Suprapubic skin (tissue), 4 donors: Measurements from ENCODE around the gene CFAP97D1.

Experiments
- EP300 ChIP-seq: sonication (generic); formaldehyde crosslinking; IDR thresholded peaks from one replicate; pipeline ENCODE4 v1.6.1; 2017; ENCODE audit warnings: antibody characterized with exemption
- POLR2A ChIP-seq, 2 donors: fragments of 450-650 bp; IDR thresholded peaks; one replicate each; pipeline ENCODE4 v1.6.1; 2017; ENCODE audit warnings: antibody characterized with exemption in 2 of 2, mild to moderate bottlenecking in 2 of 2, moderate library complexity in 2 of 2
- POLR2AphosphoS5 ChIP-seq, 3 donors: sonication (generic); formaldehyde crosslinking; IDR thresholded peaks; one replicate each; pipeline ENCODE4 v1.6.1; 2017; ENCODE audit warnings: antibody characterized with exemption in 3 of 3
- TF ChIP-seq, protein P1 (sequence below), 2 donors: fragments of 200-600 bp in 1 of 2; fragments of 450-650 bp in 1 of 2; sonication (generic) in 1 of 2; IDR thresholded peaks; one replicate each; pipeline ENCODE4 v1.5.1; 2016 to 2019; ENCODE audit warnings: antibody characterized with exemption in 2 of 2, mild to moderate bottlenecking in 1 of 2, moderate library complexity in 1 of 2

DNA sequence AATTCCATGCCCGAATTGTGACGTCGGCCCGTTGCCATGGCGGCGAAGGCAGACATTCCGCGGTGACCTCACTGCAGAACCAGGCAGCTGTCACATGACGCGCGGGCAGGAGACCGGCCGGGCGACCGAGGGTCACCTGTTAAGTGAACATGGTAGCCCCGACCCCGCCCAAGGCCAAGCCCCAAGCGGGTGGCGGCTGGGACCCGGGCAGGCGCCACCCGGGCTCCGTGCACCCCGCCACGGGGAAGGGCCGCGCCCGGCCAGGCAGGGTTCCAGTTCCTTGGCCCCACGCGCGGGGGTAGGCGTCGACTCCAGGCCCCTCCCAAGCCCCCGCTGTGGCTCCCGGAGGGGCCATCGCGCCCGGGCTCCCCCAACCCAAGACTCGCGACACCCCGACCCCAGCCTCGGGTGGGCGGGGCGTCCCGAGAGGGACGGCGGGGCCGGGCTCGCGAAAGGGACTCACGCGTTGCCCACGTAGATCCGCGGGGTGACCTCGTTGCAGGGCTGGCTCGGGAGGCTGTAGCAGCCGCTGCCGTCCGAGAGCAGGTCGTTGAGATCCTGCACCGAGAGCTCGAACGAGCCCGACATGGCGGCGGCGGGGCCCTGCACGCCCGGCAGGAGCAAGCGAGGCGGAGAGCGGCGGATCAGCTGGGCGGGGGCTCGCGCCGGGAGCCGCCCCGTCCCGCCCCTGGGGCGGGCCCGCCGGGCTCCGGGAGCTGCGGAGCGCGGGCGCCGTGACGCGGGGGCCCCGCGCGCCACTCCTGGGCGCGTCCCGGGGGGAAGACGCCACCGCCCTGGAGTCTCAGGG is 1.7 kb upstream of the CFAP97D1 start, which contains the start of gene DUSP3:
- TF ChIP-seq, protein P1, sequence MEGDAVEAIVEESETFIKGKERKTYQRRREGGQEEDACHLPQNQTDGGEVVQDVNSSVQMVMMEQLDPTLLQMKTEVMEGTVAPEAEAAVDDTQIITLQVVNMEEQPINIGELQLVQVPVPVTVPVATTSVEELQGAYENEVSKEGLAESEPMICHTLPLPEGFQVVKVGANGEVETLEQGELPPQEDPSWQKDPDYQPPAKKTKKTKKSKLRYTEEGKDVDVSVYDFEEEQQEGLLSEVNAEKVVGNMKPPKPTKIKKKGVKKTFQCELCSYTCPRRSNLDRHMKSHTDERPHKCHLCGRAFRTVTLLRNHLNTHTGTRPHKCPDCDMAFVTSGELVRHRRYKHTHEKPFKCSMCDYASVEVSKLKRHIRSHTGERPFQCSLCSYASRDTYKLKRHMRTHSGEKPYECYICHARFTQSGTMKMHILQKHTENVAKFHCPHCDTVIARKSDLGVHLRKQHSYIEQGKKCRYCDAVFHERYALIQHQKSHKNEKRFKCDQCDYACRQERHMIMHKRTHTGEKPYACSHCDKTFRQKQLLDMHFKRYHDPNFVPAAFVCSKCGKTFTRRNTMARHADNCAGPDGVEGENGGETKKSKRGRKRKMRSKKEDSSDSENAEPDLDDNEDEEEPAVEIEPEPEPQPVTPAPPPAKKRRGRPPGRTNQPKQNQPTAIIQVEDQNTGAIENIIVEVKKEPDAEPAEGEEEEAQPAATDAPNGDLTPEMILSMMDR (IDR thresholded peaks at IDR 0.05): no peak
- TF ChIP-seq POLR2A (IDR thresholded peaks at IDR 0.05): peak; percentile 74 to 89
- no peak for TF ChIP-seq EP300
- TF ChIP-seq POLR2AphosphoS5 (IDR thresholded peaks at IDR 0.05): peak; percentile 61 to 75 (median 70)
